CD14-positive monocyte (primary cell): ENCODE data around the gene GRID1. TPM values are rescaled to one million over a fixed set of nuclear protein-coding genes. Genes with fewer than 3 reads are reported as not detected.

Experiments used
- DNase-seq, 3 donors: peaks; one replicate each; pipeline ENCODE4 v3.0.0-alpha.2; 2011 to 2022
- H2AFZ ChIP-seq: 2 replicates; pipeline ENCODE4 v1.6.0; 2012; ENCODE audit warnings: mild to moderate bottlenecking, low read depth, low read length, inconsistent platforms; ENCODE audit not compliant: insufficient read depth, poor library complexity, severe bottlenecking
- H3K27ac ChIP-seq, 2 donors: 1 replicate in 1 of 2; 2 replicates in 1 of 2; pipeline ENCODE4 v1.5.1; 2012 to 2013; ENCODE audit warnings: low read length in 2 of 2, control low read depth in 1 of 2, inconsistent platforms in 1 of 2, low read depth in 1 of 2, mild to moderate bottlenecking in 1 of 2
- H3K27me3 ChIP-seq, 2 donors: one replicate each; pipeline versions ENCODE4 v1.6.0 to v1.6.1; 2011 to 2013; ENCODE audit warnings: low read length in 2 of 2; ENCODE audit not compliant: control insufficient read depth in 2 of 2, insufficient read depth in 2 of 2
- H3K36me3 ChIP-seq, 2 donors: replicated peaks in 1 of 2; 1 replicate in 1 of 2; 2 replicates in 1 of 2; pipeline versions ENCODE4 v1.5.1 to v1.6.1; 2012 to 2013; ENCODE audit warnings: low read length in 2 of 2, control low read depth in 1 of 2, inconsistent platforms in 1 of 2, mild to moderate bottlenecking in 1 of 2; ENCODE audit not compliant: insufficient read depth in 2 of 2, control insufficient read depth in 1 of 2
- H3K4me1 ChIP-seq, 2 donors: 1 replicate in 1 of 2; 2 replicates in 1 of 2; pipeline versions ENCODE4 v1.5.1 to v1.6.1; 2012 to 2013; ENCODE audit warnings: low read length in 2 of 2, control low read depth in 1 of 2, inconsistent platforms in 1 of 2, mild to moderate bottlenecking in 1 of 2, moderate library complexity in 1 of 2; ENCODE audit not compliant: insufficient read depth in 2 of 2, control insufficient read depth in 1 of 2
- H3K4me2 ChIP-seq: replicated peaks from 2 replicates; pipeline ENCODE3; 2012; ENCODE audit warnings: low read length, moderate library complexity, mild to moderate bottlenecking; ENCODE audit not compliant: poor library complexity, severe bottlenecking; ENCODE audit errors: extremely low read depth
- H3K4me3 ChIP-seq, 3 experiments: fragments of 200-600 bp in 1 of 3; sonication (generic) in 1 of 3; replicated peaks in 1 of 3; 1 replicate in 2 of 3; 2 replicates in 1 of 3; pipeline ENCODE4 v1.5.1; 2011 to 2013; ENCODE audit warnings: low read length in 3 of 3, mild to moderate bottlenecking in 3 of 3, control low read depth in 2 of 3, low read depth in 2 of 3, inconsistent platforms in 1 of 3, moderate library complexity in 1 of 3
- H3K79me2 ChIP-seq: 2 replicates; pipeline ENCODE4 v1.6.0; 2012; ENCODE audit warnings: mild to moderate bottlenecking, control low read depth, inconsistent platforms, low read length, moderate library complexity; ENCODE audit not compliant: insufficient read depth
- H3K9ac ChIP-seq: 2 replicates; pipeline ENCODE4 v1.6.0; 2017; ENCODE audit warnings: low read length, mild to moderate bottlenecking; ENCODE audit not compliant: insufficient read depth, poor library complexity, severe bottlenecking
- H3K9me3 ChIP-seq, 2 donors: replicated peaks in 1 of 2; 1 replicate in 1 of 2; 2 replicates in 1 of 2; pipeline versions ENCODE4 v1.5.1 to v1.6.1; 2012 to 2013; ENCODE audit warnings: low read length in 2 of 2, control low read depth in 1 of 2; ENCODE audit not compliant: control insufficient read depth in 1 of 2, insufficient read depth in 1 of 2
- H4K20me1 ChIP-seq: 2 replicates; pipeline ENCODE4 v1.6.0; 2012; ENCODE audit warnings: mild to moderate bottlenecking, low read length, control low read depth, moderate library complexity; ENCODE audit not compliant: insufficient read depth
- H3K27ac Mint-ChIP-seq, 7 donors: one replicate each; pipeline ENCODE4 v1.8.0; 2020; ENCODE audit warnings: mild to moderate bottlenecking in 7 of 7, mixed read lengths in 7 of 7, moderate library complexity in 6 of 7, inconsistent platforms in 2 of 7
- H3K27me3 Mint-ChIP-seq, 3 donors: one replicate each; pipeline ENCODE4 v1.8.0; 2021 to 2022; ENCODE audit warnings: low read depth in 3 of 3, mild to moderate bottlenecking in 3 of 3, mixed read lengths in 3 of 3, moderate library complexity in 3 of 3, inconsistent platforms in 1 of 3
- H3K36me3 Mint-ChIP-seq, 2 donors: one replicate each; pipeline ENCODE4 v1.8.0; 2020; ENCODE audit warnings: mixed read lengths in 2 of 2, inconsistent platforms in 1 of 2, mild to moderate bottlenecking in 1 of 2
- H3K4me1 Mint-ChIP-seq: one replicate; pipeline ENCODE4 v1.8.0; 2020; ENCODE audit warnings: mild to moderate bottlenecking, mixed read lengths
- H3K4me3 Mint-ChIP-seq, 2 donors: one replicate each; pipeline ENCODE4 v1.8.0; 2020; ENCODE audit warnings: mild to moderate bottlenecking in 2 of 2, mixed read lengths in 2 of 2, moderate library complexity in 1 of 2
- H3K9me3 Mint-ChIP-seq, 7 donors: one replicate each; pipeline ENCODE4 v1.8.0; 2020 to 2022; ENCODE audit warnings: mixed read lengths in 7 of 7, mild to moderate bottlenecking in 6 of 7, moderate library complexity in 6 of 7, inconsistent platforms in 2 of 7
- WGBS: methylation state at CpG from one replicate; pipeline ENCODE4 v1.1.5; 2013; ENCODE audit warnings: missing lambda C conversion rate; ENCODE audit not compliant: insufficient coverage; 5-methylcytosine and 5-hydroxymethylcytosine counted together
- intact Hi-C, 2 donors: fragments of 100-400 bp; cut with micrococcal nuclease; formaldehyde crosslinking; loops; one replicate each; pipeline versions ENCODE4 v1.15.0 to v1.15.1; 2023
- polyA plus RNA-seq, 3 donors: library from polyadenylated mRNA; depleted of rRNA in 1 of 3; unstranded in 2 of 3; stranded (reverse) in 1 of 3; fragments of 300-500 nt in 2 of 3; fragments of >200 nt in 1 of 3; fragmentation: Illumina TruSeq in 2 of 3; gene quantifications; 1 replicate in 2 of 3; 2 replicates in 1 of 3; pipeline ENCODE4 v1.2.3, GENCODE V29; 2012 to 2021
- TF ChIP-seq, protein P1 (sequence below): fragments of 200-600 bp; IDR thresholded peaks from one replicate; pipeline ENCODE4 v1.8.0; 2022; ENCODE audit warnings: antibody characterized with exemption, mild to moderate bottlenecking

GRID1 gene
- polyA plus RNA-seq, 3 donors = not detected

DNA sequence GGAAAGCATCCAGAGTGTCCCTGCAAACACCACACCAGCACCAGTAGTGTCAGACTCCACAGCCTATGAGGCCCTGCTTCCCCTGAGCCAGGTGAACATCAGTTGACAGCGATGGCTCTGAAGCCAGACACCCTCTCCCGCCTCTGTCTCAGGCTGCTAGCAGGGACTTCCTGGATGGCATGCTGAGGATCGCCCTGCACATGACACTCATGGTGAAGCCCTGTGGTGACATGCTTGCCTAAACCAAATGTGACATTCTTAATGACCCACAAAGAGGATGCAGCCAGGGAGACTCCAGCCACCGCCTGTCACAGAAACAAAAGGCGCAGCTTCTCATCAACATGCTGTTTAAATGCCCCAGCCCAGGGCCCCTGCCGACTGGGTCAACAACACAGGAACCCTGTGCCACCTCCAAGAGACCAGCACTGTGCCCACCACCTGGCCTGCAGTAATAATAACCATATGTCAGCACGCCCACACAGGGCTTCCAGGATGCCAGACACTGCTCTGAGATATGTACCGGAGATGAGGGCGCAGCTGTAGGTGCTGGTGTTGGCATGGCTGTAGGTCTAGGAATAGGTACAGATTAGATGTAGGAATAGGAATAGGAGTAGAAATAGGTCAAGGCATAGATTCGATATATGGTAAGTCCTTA lies 81.3 kb downstream of the GRID1 start:
- Mint-ChIP-seq H3K36me3 (no peaks in the 10 kb centered on the region), H3K4me3 (no peak overlapping the region), H3K27ac (no peak overlapping the region), H3K9me3 (peaks cover 0 to 6% (median 3%) of the 10 kb centered on the region in 7 donors), H3K27me3 (peaks cover 2 to 6% (median 2%) of the 10 kb centered on the region in 3 donors), H3K4me1 (no peaks in the 10 kb centered on the region)
- no peaks in the 10 kb centered on the region for H3K36me3 ChIP-seq
- H3K4me3 ChIP-seq = no peak overlapping the region
- no peaks in the 10 kb centered on the region for H4K20me1 ChIP-seq
- no peaks in the 10 kb centered on the region for H3K27me3 ChIP-seq
- 94% methylated on average over 8 of the region's 10 CpGs for WGBS
- H3K4me2 ChIP-seq = no peak overlapping the region
- no peaks in the 10 kb centered on the region for H3K79me2 ChIP-seq
- H2AFZ ChIP-seq = no peak overlapping the region
- TF ChIP-seq, protein P1, sequence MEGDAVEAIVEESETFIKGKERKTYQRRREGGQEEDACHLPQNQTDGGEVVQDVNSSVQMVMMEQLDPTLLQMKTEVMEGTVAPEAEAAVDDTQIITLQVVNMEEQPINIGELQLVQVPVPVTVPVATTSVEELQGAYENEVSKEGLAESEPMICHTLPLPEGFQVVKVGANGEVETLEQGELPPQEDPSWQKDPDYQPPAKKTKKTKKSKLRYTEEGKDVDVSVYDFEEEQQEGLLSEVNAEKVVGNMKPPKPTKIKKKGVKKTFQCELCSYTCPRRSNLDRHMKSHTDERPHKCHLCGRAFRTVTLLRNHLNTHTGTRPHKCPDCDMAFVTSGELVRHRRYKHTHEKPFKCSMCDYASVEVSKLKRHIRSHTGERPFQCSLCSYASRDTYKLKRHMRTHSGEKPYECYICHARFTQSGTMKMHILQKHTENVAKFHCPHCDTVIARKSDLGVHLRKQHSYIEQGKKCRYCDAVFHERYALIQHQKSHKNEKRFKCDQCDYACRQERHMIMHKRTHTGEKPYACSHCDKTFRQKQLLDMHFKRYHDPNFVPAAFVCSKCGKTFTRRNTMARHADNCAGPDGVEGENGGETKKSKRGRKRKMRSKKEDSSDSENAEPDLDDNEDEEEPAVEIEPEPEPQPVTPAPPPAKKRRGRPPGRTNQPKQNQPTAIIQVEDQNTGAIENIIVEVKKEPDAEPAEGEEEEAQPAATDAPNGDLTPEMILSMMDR = no peak
- H3K9me3 ChIP-seq = peaks cover 0 to 4% of the 10 kb centered on the region in 2 donors
- intact Hi-C loops = no loop called here
- no peaks in the 10 kb centered on the region for H3K4me1 ChIP-seq
- no peak overlapping the region for H3K27ac ChIP-seq
- DNase-seq = no peak
- no peak overlapping the region for H3K9ac ChIP-seq

- Histone ChIP-seq H2AFZ (no peak overlapping the region), H3K27ac (no peak overlapping the region), H3K27me3 (no peaks in the 10 kb centered on the region), H3K4me1 (no peaks in the 10 kb centered on the region), H3K36me3 (no peaks in the 10 kb centered on the region), H3K4me3 (no peak overlapping the region), H3K9ac (no peak overlapping the region), H3K4me2 (no peak overlapping the region), H3K9me3 (peaks cover 0 to 8% of the 10 kb centered on the region in 2 donors), H3K79me2 (no peaks in the 10 kb centered on the region), H4K20me1 (no peaks in the 10 kb centered on the region)
- TF ChIP-seq, protein P1 = no peak
- peaks cover 2 to 6% (median 2%) of the 10 kb centered on the region in 3 donors for H3K27me3 Mint-ChIP-seq
- no peak overlapping the region for H3K4me3 Mint-ChIP-seq
- DNase-seq = no peak
- H3K4me1 Mint-ChIP-seq = no peaks in the 10 kb centered on the region
- 75% methylated on average over 9 of the region's 11 CpGs for WGBS
- H3K36me3 Mint-ChIP-seq = no peaks in the 10 kb centered on the region
- peaks cover 0 to 11% (median 7%) of the 10 kb centered on the region in 7 donors for H3K9me3 Mint-ChIP-seq
- peak overlapping the region in 1 of 7 donors; percentile 11 for H3K27ac Mint-ChIP-seq
- intact Hi-C loops = no loop called here
Measured at GRCh38 chr10:86284355-86285105, 82.1 kb downstream of the GRID1 start.
